ENCODE measurements around the gene EML6.

The EML6 gene

DNA sequence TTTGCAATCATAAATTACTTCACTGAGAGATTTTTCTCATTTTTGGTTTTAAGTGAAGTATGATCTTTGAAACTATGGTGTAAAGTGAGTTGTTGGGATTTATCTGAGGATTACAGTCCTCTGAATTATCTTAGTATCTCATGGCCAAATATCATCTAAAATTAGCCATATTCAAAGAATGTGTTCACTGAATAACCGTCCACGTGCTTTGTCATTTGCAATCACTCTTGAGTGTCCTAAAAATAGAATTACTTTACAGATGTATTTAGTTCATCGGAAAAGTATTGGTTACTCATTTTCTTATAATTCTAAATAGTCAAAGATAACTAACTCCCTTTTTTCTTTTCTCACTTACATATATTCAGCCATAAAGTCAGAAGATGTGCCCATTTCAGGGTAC is 185.5 kb downstream of the EML6 start:
- peak in 1 of 2 experiments; percentile 24 for DNase-seq (ENCODE audit: low read depth in 2 of 2)

DNA sequence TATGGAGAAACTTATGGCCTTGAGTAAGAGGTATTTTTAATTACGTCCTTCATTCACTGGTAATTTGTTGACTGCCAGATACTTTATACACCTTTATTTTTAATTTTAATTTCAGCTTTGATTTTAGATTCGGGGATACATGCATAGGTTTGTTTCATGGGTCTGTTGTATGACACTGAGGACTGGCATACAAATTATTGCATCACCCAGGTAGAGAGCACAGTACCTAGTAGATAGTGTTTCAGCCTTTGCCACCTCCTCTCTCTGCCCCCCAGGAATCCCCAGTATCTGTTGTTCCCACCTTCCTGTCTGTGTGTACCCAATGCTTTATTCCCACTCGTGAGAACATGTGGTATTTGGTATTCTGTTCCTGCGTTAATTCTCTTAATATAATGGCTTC is 188.8 kb downstream of the EML6 start:
- no peak for DNase-seq (ENCODE audit: low read depth in 2 of 2)

GRCh38 chr2:54912893-54913292 is 189.4 kb downstream of the EML6 start:
- DNase-seq (ENCODE audit: low read depth in 2 of 2) = no peak

GRCh38 chr2:54914637-54915036 is 191.2 kb downstream of the EML6 start:
- no peak for DNase-seq (ENCODE audit: low read depth in 2 of 2)

DNA sequence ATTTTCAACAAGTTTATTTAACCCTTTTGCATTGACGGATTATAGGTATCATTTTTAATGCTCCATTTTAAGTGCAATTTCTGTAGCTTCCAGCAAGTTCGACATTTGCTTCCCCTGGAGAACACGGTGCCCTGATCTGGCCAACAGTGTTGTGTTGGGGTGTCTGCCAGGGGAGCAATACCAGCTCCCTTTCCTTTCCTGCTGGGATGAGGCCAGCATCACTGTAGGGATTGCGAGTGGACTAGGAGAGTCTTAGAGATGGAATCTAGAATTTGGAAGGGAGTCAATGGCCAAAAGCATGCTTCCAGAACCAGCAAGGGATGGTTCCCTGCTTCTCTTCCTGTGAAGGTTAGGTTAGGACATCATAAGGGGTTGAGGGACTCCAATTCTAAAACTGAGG is 191.6 kb downstream of the EML6 start:
- no peak for DNase-seq (ENCODE audit: low read depth in 2 of 2)

DNA sequence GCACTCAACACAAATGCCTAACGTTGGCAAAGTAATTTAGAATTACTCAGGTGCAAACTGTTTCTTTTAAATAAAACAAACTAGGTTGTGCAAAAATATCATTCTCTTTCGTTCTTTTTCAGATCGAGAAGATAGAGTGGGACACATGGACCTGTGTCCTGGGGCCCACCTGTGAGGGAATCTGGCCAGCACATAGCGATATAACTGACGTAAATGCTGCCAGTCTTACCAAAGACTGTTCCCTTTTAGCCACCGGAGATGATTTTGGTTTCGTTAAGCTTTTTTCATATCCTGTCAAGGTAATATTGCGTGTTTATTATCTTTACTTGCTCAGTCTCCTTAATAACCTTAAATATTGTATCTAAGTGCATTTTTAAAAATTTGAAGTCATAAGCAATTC is 193.2 kb downstream of the EML6 start:
- no peak for DNase-seq (ENCODE audit: low read depth in 2 of 2)

DNA sequence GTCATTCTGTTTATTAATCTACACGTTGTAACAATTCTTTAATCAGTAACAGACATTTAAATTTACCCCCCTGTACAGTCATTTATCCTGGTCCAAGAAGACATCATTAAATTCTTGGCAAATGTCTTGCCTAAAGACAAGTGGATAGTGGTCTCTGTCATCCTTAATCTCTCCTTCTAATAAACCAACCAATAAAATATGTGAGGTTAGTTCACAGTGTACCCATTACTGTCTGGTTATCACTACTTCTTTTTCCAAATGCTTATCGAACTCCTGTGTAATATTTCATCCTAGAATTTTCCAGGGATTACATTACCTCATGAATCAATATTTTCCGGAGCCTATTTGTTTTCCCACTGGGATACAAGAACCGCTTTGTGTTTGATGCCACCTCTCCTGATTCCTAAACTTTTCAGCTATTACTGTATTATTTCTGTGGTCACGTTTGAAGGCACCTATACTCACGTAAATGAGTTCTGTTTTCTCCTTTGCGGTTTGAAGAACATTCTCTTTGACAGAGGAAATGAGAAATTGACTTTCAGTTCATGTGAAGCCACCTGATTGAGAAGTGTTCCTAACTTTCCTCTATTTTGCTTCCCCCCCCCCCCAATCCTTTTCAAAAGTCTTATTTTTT is 195.3 kb downstream of the EML6 start:
- DNase-seq (ENCODE audit: low read depth in 2 of 2) = no peak

DNA sequence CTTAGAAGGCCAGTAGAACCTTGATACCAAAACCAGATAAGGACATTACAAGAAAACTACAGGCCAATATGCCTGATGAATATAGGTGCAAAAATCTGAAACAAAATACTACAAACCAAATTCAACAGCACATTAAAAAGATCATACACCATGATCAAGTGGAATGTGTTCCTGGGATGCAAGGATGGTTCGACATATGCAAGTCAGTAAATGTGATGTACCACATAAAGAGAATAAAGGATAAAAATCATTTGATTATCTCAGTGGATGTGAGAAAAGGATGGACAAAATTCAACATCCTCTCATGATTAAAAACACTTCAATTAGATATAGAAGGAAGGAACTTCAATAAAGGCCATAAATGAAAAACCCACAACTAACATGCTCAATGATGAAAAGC is 197.2 kb downstream of the EML6 start:
- no peak for DNase-seq (ENCODE audit: low read depth in 2 of 2)

DNA sequence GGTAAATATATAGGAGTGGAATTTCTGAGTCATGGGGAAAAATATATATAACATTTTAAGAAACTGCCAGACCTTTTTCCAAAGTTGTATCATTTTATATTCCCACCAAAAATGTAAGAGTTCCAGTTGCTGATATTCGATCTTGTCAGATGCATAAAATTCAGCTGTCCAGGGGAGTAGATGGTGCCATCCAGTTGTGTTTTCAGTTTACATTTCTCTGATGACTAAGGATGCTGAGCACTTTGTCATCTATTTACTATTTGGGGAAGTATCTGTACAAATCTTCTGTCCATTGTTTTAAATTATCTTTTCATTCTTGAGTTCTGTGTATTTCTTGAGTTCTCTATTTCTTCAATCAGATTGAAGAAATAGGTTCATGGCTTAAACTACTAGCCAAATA is 200.7 kb downstream of the EML6 start:
- DNase-seq (ENCODE audit: low read depth in 2 of 2) = no peak

DNA sequence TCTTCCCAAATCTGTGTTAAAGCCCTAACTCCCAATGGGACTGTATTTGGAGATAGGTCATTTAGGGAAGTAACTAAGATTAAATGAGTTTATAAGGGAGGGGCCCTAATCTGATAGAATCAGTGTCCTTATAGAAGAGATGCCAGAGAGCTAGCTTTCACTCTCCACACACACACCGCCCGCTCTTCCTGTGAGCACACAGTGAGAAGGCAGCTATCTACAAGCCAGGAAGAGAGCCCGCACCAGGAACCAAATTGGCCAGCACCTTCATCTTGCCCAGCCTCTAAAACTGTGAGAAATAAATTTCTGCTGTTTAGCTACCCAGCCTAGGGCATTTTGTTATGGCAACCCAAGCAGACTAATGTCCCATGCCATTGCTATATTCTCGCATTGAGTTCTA is 201.6 kb downstream of the EML6 start:
- DNase-seq (ENCODE audit: low read depth in 2 of 2) = no peak

DNA sequence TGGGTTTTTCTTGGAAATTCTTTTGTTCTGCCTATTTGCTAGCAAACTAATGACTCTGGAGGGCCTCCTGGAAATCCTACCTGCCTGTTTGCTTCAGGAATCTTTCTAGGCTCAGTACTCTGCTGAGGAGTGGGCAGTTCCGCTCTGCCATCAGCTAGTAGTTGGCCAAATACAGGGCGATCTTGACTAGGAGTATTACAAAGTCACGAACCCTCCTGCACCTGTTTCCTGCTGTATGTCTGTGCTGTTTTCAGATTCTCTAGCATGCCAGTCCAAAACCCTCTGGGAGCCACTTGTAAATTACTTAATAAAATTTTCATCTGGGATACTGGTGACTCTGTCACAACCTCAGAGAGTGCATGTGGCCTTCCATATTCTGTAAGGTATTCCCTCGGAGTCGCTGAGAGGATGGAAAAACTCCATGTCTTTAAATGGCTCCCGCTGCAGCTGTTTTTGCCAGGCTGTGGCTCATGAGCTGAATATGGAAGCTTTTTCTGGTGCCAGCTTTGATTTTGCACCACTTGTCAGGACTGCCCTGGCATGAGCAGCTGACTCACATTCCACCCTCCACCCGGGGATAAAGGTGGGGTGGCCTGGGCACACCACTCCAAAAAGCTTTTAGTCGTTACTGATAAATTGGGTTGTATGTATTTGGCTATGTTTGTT is 203.8 kb downstream of the EML6 start:
- DNase-seq (ENCODE audit: low read depth in 2 of 2) = no peak

GRCh38 chr2:54927751-54928615 is 204.5 kb downstream of the EML6 start:
- DNase-seq (ENCODE audit: low read depth in 2 of 2) = no peak

DNA sequence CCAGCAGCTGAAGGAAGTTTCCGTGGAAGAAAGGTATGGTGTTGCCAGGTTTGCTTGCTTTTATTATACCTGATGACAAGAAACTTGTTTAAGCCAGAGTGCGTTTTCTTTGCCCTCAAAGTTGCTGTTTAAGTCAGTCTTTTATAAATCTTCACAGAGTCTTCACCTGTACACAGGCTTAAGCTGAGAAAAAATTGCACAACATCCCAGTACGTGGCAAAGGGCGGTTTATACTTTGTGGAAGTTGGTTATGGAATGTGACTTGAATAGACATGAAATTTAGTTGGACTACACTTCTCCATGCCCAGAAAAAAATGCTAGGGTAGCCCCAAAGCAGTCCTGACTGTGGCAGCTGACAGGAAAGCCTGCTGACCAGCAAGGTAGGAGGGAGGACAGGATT is 205.3 kb downstream of the EML6 start:
- no peak for DNase-seq (ENCODE audit: low read depth in 2 of 2)

DNA sequence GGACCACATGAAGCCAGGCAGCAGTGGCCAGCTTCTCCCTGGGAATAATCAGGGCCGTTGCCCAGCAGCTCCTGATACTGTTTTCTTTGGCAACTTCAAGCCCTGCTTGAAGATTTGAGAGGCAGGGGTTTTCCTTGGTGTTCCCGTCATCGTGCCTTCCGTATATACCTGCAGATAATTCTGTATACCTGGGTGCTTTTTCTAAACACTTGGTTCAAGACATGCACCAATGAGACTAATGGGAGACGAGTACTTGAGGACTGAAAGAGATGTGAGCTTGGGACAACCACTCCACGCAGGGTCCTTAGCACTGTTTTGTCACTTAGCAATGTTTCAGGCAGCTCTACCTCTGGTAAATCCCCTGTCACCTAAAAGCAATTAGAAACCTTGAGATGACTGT is 208.0 kb downstream of the EML6 start:
- DNase-seq (ENCODE audit: low read depth in 2 of 2) = no peak

GRCh38 chr2:54935389-54935788 is 211.9 kb downstream of the EML6 start:
- DNase-seq (ENCODE audit: low read depth in 2 of 2) = no peak

DNA sequence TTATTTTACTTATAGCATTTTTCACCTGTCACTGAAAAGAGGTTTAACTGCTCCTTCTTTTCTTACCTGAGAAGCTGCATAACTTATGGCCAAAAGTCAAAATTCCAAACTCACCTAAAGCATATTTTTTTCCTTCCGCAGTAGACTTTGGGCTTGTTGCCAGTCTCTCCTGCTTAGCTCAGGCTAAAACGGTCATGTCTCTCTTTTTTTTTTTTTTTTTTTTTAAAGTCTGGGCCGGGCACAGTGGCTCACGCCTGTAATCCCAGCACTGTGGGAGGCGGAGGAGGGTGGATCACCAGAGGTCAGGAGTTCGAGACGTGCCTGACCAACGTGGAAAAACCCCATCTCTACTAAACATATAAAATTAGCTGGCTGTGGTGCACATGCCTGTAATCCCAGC is 213.3 kb downstream of the EML6 start:
- no peak for DNase-seq (ENCODE audit: low read depth in 2 of 2)

DNA sequence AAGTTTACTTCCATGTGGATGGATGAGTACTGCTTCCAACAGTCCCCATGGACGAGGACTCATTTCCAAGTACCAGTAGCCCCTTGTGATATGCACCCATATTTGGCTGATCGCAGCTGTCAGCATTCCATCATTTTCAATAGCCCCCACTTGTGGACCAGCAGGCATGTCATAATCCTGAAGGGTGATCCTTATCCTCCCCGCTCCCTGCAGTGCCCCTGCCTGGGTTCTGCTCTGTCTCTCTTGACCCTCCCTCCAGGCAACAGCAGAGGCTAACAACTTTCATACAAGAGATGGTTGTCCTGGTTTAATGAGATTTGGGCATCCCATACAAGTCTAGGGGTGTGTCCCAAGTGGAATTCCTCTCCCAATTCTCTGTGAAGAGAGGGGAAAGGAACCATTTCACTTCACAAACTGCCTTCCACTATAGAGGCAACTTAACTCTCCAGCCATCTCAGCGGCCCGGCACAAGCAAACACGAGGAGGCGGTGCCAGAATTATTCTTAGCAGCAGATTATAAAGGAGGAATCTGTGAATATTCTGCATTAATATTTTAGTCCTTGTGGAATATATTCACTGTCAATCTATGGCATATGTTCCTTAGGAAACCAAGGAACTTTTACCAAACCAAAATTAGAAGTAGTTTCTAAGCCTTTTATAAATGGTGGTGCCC is 216.1 kb downstream of the EML6 start:
- DNase-seq (ENCODE audit: low read depth in 2 of 2) = no peak

GRCh38 chr2:54940723-54941122 is 217.3 kb downstream of the EML6 start:
- no peak for DNase-seq (ENCODE audit: low read depth in 2 of 2)

- no peak for DNase-seq (ENCODE audit: low read depth in 2 of 2)
Measured at GRCh38 chr2:54941248-54941984, 218.0 kb downstream of the EML6 start.

GRCh38 chr2:54942373-54942772 is 218.9 kb downstream of the EML6 start:
- DNase-seq (ENCODE audit: low read depth in 2 of 2) = no peak

DNA sequence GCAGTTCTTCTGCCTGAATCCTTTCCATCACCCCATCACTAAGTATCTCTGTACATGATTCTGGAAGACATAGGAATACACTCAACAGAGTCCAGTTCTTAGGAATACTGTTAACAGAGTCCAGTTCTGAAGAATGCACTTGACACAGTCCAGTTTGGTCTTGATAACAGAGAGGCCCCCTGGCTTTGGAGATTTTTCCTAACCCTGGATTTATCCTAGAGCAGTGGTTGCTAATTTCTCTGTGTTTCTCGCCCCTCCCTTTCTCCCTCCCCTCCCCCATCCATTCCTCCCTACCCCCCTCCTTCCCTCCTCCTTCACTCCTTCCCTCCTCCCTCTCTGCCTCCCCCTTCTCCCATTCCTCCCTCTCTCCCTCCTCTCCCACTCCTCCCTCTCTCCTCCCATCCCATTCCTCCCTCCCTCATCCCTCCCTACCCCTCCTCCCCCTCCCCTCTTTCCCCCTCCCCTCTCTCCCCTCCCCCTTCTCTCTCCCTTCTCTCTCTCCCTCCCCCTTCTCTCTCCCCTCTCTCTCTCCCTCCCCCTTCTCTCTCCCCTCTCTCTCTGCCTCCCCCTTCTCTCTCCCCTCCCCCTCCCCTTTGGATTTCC is 221.4 kb downstream of the EML6 start:
- DNase-seq (ENCODE audit: low read depth in 2 of 2) = no peak

Data from fibroblast of skin of left quadriceps (primary cell).